Activated naive CD8-positive, alpha-beta T cell treated with anti-CD3 and anti-CD28 coated beads, Interleukin-2, amount 50 U/mL, for 16 hours (primary cell): ENCODE measurements around the gene PIGR.

Source experiments
- DNase-seq: peaks from one replicate; pipeline ENCODE4 v3.0.0-alpha.2; 2020; ENCODE audit warnings: low read depth, low spot score

PIGR gene

GRCh38 chr1:206946261-206946660 lies at the start of gene PIGR:
Gene PIGR (minus strand): TSS chr1:206946466. CDS start chr1:206940531, 5,935 bp downstream.
- no peak for DNase-seq

- DNase-seq = no peak
Measured at GRCh38 chr1:206992790-206993189, 46.5 kb upstream of the PIGR start.

- no peak for DNase-seq
Measured at GRCh38 chr1:206987873-206988272, 41.6 kb upstream of the PIGR start.

GRCh38 chr1:206986885-206987284 lies 40.6 kb upstream of the PIGR start:
- DNase-seq = no peak

- no peak for DNase-seq
Measured at GRCh38 chr1:206986402-206986801, 40.1 kb upstream of the PIGR start.

GRCh38 chr1:206985162-206985749 lies 39.0 kb upstream of the PIGR start:
- DNase-seq = no peak

GRCh38 chr1:206982216-206982615 lies 36.0 kb upstream of the PIGR start:
- DNase-seq = peak; percentile 18

- no peak for DNase-seq
Measured at GRCh38 chr1:206979379-206980043, 33.2 kb upstream of the PIGR start.

GRCh38 chr1:206978259-206978658 lies 32.0 kb upstream of the PIGR start:
- no peak for DNase-seq

GRCh38 chr1:206975306-206975705 lies 29.0 kb upstream of the PIGR start:
- DNase-seq = no peak

GRCh38 chr1:206974140-206974539 lies 27.9 kb upstream of the PIGR start:
- DNase-seq = no peak

- DNase-seq = no peak
Measured at GRCh38 chr1:206972728-206973127, 26.5 kb upstream of the PIGR start.

- no peak for DNase-seq
Measured at GRCh38 chr1:206971029-206971655, 24.9 kb upstream of the PIGR start.

GRCh38 chr1:206970446-206970845 lies 24.2 kb upstream of the PIGR start, which contains the start of gene FCAMR:
Gene FCAMR (minus strand): TSS chr1:206970460. CDS start chr1:206970125, 335 bp downstream.
- no peak for DNase-seq

GRCh38 chr1:206969090-206969489 lies 22.8 kb upstream of the PIGR start:
- DNase-seq = no peak

GRCh38 chr1:206967096-206967849 lies 21.0 kb upstream of the PIGR start:
- no peak for DNase-seq

- DNase-seq = no peak
Measured at GRCh38 chr1:206965781-206966180, 19.5 kb upstream of the PIGR start.

- no peak for DNase-seq
Measured at GRCh38 chr1:206963740-206964139, 17.5 kb upstream of the PIGR start.

- no peak for DNase-seq
Measured at GRCh38 chr1:206963119-206963712, 16.9 kb upstream of the PIGR start.

- no peak for DNase-seq
Measured at GRCh38 chr1:206962272-206962671, 16.0 kb upstream of the PIGR start.

GRCh38 chr1:206961668-206962067 lies 15.4 kb upstream of the PIGR start:
- DNase-seq = no peak
